ENCODE data around the gene APOB. TPM values are rescaled to one million over a fixed set of nuclear protein-coding genes. Genes with fewer than 3 reads are reported as not detected.

Gene APOB
- total RNA-seq, 1 experiment from 2014 or later: 234 TPM

DNA sequence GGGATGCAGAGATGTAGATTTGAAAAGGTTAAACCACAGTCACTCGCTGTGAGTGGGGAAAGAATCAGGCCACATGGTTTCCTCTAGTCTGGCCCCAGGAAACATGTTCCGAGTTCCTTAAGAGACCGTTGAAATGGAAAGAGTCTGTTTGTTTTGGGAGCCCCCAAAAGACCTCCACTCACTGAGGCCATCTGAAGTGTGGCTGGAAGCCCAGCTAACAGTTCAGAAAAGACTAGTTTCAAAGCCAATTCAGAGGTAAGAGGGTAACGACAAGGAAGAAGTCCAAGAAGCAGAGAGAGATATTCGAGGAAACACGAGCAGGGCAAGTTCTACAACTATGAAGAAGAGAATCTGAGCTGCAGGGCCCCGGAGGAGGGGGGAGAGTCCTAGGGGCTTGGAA, 61.0 kb downstream of the APOB start:
- CTCF ChIA-PET: interaction anchor here (0.6 kb wide), 1 partner anchor 328 kb away, joined by 3 read pairs; no protein-coding TSS in a partner anchor
- Histone ChIP-seq H3K36me3 (ENCODE audit: control insufficient read depth, insufficient read depth, low read length) (no peaks in the 10 kb centered on the region), H3K4me1 (no peaks in the 10 kb centered on the region), H3K27me3 (replicated peaks; ENCODE audit: control insufficient read depth, insufficient read depth, low read length) (no peaks in the 10 kb centered on the region), H3K4me3 (ENCODE audit: low read depth, low read length) (no peak overlapping the region), H3K9me3 (no peaks in the 10 kb centered on the region)
- H3K36me3 Mint-ChIP-seq (ENCODE audit: insufficient read depth, unreplicated experiment): no peaks in the 10 kb centered on the region
- TF ChIP-seq, protein P1, sequence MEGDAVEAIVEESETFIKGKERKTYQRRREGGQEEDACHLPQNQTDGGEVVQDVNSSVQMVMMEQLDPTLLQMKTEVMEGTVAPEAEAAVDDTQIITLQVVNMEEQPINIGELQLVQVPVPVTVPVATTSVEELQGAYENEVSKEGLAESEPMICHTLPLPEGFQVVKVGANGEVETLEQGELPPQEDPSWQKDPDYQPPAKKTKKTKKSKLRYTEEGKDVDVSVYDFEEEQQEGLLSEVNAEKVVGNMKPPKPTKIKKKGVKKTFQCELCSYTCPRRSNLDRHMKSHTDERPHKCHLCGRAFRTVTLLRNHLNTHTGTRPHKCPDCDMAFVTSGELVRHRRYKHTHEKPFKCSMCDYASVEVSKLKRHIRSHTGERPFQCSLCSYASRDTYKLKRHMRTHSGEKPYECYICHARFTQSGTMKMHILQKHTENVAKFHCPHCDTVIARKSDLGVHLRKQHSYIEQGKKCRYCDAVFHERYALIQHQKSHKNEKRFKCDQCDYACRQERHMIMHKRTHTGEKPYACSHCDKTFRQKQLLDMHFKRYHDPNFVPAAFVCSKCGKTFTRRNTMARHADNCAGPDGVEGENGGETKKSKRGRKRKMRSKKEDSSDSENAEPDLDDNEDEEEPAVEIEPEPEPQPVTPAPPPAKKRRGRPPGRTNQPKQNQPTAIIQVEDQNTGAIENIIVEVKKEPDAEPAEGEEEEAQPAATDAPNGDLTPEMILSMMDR (IDR thresholded peaks at IDR 0.05; ENCODE audit: insufficient read depth in 1 of 2, low read depth in 1 of 2, low read length in 1 of 2, severe bottlenecking in 1 of 2, unreplicated experiment in 1 of 2): no peak
- no peak for DNase-seq
- H3K27ac Mint-ChIP-seq (ENCODE audit: unreplicated experiment): no peak overlapping the region
- no TSS peak for BruUV-seq (replicated peaks)
- intact Hi-C loops (cut with micrococcal nuclease; ENCODE audit: unreplicated experiment): no loop called here
- H3K9me3 Mint-ChIP-seq (ENCODE audit: unreplicated experiment): no peaks in the 10 kb centered on the region
- POLR2A ChIA-PET: no interaction called here
- H3K27me3 Mint-ChIP-seq (ENCODE audit: insufficient read depth, unreplicated experiment): no peaks in the 10 kb centered on the region
- H3K4me1 Mint-ChIP-seq (ENCODE audit: low read depth, unreplicated experiment): no peaks in the 10 kb centered on the region
- no peak overlapping the region for H3K4me3 Mint-ChIP-seq (ENCODE audit: unreplicated experiment)

DNA sequence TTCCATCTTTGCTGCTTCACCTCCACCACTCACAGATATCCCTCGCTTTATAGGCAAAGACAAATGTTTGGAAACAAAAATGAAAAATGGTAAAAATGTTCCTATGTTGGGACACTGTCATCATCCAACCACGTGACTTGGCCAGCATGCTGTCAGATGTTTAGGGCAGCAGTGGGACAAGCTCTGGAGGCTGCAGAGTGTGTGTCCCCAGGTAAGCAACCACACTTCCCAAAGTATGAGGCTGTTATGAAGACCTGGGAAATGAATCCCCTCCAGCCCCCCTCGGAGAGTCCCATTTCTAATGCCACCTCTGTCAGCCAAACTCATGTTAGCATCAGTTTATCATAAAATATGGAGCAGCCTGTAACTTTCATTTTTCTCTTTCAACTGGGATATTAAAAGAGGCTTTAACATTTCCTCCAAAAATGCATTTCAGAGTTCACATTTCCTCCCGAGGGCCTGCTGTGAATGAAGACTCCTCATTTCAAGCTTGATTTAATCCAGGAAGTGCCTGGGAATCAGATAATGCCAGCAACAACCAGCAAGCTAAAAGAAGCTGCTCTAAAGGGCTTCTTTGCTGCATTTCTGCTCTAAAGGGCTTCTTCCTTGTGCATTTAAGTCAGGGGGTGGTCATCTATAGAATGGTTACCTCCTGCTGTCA, 66.2 kb downstream of the APOB start:
- ChIA-PET POLR2A (no interaction called here), CTCF (no interaction called here)
- no peaks in the 10 kb centered on the region for H3K36me3 Mint-ChIP-seq (ENCODE audit: insufficient read depth, unreplicated experiment)
- intact Hi-C loops (cut with micrococcal nuclease; ENCODE audit: unreplicated experiment): no loop called here
- H3K27me3 Mint-ChIP-seq (ENCODE audit: insufficient read depth, unreplicated experiment): peaks cover 4% of the 10 kb centered on the region
- H3K4me1 Mint-ChIP-seq (ENCODE audit: low read depth, unreplicated experiment): no peaks in the 10 kb centered on the region
- DNase-seq: no peak
- Histone ChIP-seq H3K4me1 (no peaks in the 10 kb centered on the region), H3K36me3 (ENCODE audit: control insufficient read depth, insufficient read depth, low read length) (no peaks in the 10 kb centered on the region), H3K27me3 (replicated peaks; ENCODE audit: control insufficient read depth, insufficient read depth, low read length) (peaks cover 2% of the 10 kb centered on the region; the same call in 1 of the 2 replicates), H3K4me3 (ENCODE audit: low read depth, low read length) (no peak overlapping the region), H3K9me3 (no peaks in the 10 kb centered on the region)
- BruUV-seq (replicated peaks): no TSS peak
- TF ChIP-seq, protein P1 (IDR thresholded peaks at IDR 0.05; ENCODE audit: insufficient read depth in 1 of 2, low read depth in 1 of 2, low read length in 1 of 2, severe bottlenecking in 1 of 2, unreplicated experiment in 1 of 2): no peak
- no peak overlapping the region for H3K4me3 Mint-ChIP-seq (ENCODE audit: unreplicated experiment)
- no peaks in the 10 kb centered on the region for H3K9me3 Mint-ChIP-seq (ENCODE audit: unreplicated experiment)
- H3K27ac Mint-ChIP-seq (ENCODE audit: unreplicated experiment): no peak overlapping the region

DNA sequence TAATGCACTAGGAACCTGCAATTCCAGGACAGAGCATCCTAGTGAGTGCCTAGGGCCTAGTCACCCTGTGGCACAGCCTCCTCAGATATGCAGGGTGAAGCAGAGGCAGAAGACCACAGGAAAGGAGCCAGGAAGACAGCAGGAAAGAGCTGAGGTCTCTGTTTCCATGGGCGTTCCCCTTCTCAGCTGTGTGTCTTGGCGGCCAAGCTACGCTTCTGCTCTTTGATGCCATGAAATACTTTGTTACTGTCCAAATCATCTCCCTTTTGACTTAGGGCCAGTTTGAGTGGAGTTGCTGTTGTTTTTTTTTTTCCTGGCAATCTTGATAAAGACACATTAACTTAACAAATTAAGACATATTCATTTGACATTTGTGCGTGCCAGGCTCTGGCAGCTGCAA, 67.3 kb downstream of the APOB start:
- POLR2A ChIA-PET: no interaction called here
- no peak overlapping the region for H3K4me3 Mint-ChIP-seq (ENCODE audit: unreplicated experiment)
- Histone ChIP-seq H3K4me1 (no peaks in the 10 kb centered on the region), H3K27me3 (replicated peaks; ENCODE audit: control insufficient read depth, insufficient read depth, low read length) (peaks cover 2% of the 10 kb centered on the region; the same call in 1 of the 2 replicates), H3K4me3 (ENCODE audit: low read depth, low read length) (no peak overlapping the region), H3K9me3 (no peaks in the 10 kb centered on the region), H3K36me3 (ENCODE audit: control insufficient read depth, insufficient read depth, low read length) (no peaks in the 10 kb centered on the region)
- no TSS peak for BruUV-seq (replicated peaks)
- no peaks in the 10 kb centered on the region for H3K4me1 Mint-ChIP-seq (ENCODE audit: low read depth, unreplicated experiment)
- TF ChIP-seq, protein P1 (IDR thresholded peaks at IDR 0.05; ENCODE audit: insufficient read depth in 1 of 2, low read depth in 1 of 2, low read length in 1 of 2, severe bottlenecking in 1 of 2, unreplicated experiment in 1 of 2): no peak
- DNase-seq: no peak
- CTCF ChIA-PET: no interaction called here
- no peak overlapping the region for H3K27ac Mint-ChIP-seq (ENCODE audit: unreplicated experiment)
- intact Hi-C loops (cut with micrococcal nuclease; ENCODE audit: unreplicated experiment): no loop called here
- H3K36me3 Mint-ChIP-seq (ENCODE audit: insufficient read depth, unreplicated experiment): no peaks in the 10 kb centered on the region
- peaks cover 4% of the 10 kb centered on the region for H3K27me3 Mint-ChIP-seq (ENCODE audit: insufficient read depth, unreplicated experiment)
- H3K9me3 Mint-ChIP-seq (ENCODE audit: unreplicated experiment): no peaks in the 10 kb centered on the region

All from Caco-2 (cell line).